HepG2 (cell line): ENCODE measurements around the gene AIP. TPM values are rescaled to one million over a fixed set of nuclear protein-coding genes. Genes with fewer than 3 reads are reported as not detected.

Experiments used
- CHD2 ChIP-seq: IDR thresholded peaks from 2 replicates; pipeline ENCODE4 v1.6.1; 2011; ENCODE audit warnings: low read depth, low read length, improper control_type of control experiment
- HMG20A ChIP-seq: IDR thresholded peaks from 2 replicates; pipeline ENCODE4 v1.6.1; 2016; ENCODE audit warnings: borderline replicate concordance
- HOXA5 ChIP-seq: sonication (generic); formaldehyde crosslinking; IDR thresholded peaks from 2 replicates; pipeline ENCODE4 v1.4.0; 2020; ENCODE audit warnings: missing genetic modification reagents
- IKZF4 ChIP-seq: sonication (generic); formaldehyde crosslinking; IDR thresholded peaks from 2 replicates; pipeline ENCODE4 v1.5.1; 2020; ENCODE audit warnings: borderline replicate concordance, mild to moderate bottlenecking, low read depth, missing genetic modification reagents; ENCODE audit errors: not compliant biosample characterization
- MAFG ChIP-seq: sonication (generic); formaldehyde crosslinking; IDR thresholded peaks from 2 replicates; pipeline ENCODE4 v1.5.1; 2020; ENCODE audit warnings: mild to moderate bottlenecking, missing genetic modification reagents
- MTF2 ChIP-seq: sonication (generic); formaldehyde crosslinking; IDR thresholded peaks from 2 replicates; pipeline ENCODE4 v1.5.0; 2020; ENCODE audit warnings: missing genetic modification reagents, borderline replicate concordance
- RELA ChIP-seq: sonication (generic); formaldehyde crosslinking; IDR thresholded peaks from 2 replicates; pipeline ENCODE4 v1.4.0; 2020; ENCODE audit warnings: missing genetic modification reagents
- TGIF2 ChIP-seq: IDR thresholded peaks from 2 replicates; pipeline ENCODE4 v1.6.1; 2016; ENCODE audit warnings: control low read depth, missing compliant biosample characterization
- ZNF160 ChIP-seq: sonication (generic); formaldehyde crosslinking; IDR thresholded peaks from 2 replicates; pipeline ENCODE4 v1.8.0; 2022; ENCODE audit warnings: mild to moderate bottlenecking, inconsistent platforms, missing genetic modification reagents
- ZNF225 ChIP-seq: sonication (generic); formaldehyde crosslinking; IDR thresholded peaks from 2 replicates; pipeline ENCODE4 v1.4.0; 2020; ENCODE audit warnings: mild to moderate bottlenecking, missing genetic modification reagents
- ZNF3 ChIP-seq: IDR thresholded peaks from 2 replicates; pipeline ENCODE4 v1.7.0; 2017; ENCODE audit warnings: inconsistent platforms
- ZNF354B ChIP-seq: sonication (generic); formaldehyde crosslinking; IDR thresholded peaks from 2 replicates; pipeline ENCODE4 v1.8.0; 2022; ENCODE audit warnings: mild to moderate bottlenecking, missing genetic modification reagents
- ZNF558 ChIP-seq: sonication (generic); formaldehyde crosslinking; IDR thresholded peaks from 2 replicates; pipeline ENCODE4 v1.9.0; 2022; ENCODE audit warnings: mild to moderate bottlenecking, missing genetic modification reagents, borderline replicate concordance
- ZNF891 ChIP-seq: sonication (generic); formaldehyde crosslinking; IDR thresholded peaks from 2 replicates; pipeline ENCODE4 v1.5.0; 2020; ENCODE audit warnings: mild to moderate bottlenecking, missing genetic modification reagents
- ZSCAN25 ChIP-seq: sonication (generic); formaldehyde crosslinking; IDR thresholded peaks from 2 replicates; pipeline ENCODE4 v1.8.0; 2022; ENCODE audit warnings: mild to moderate bottlenecking, missing genetic modification reagents
- ZSCAN30 ChIP-seq: sonication (generic); formaldehyde crosslinking; IDR thresholded peaks from 2 replicates; pipeline ENCODE4 v1.5.0; 2020; ENCODE audit warnings: mild to moderate bottlenecking, missing genetic modification reagents
- polyA plus RNA-seq, 8 experiments: library from polyadenylated mRNA; depleted of rRNA in 3 of 8; stranded (reverse) in 7 of 8; unstranded in 1 of 8; fragments of >200 nt; fragmentation: Illumina TruSeq in 4 of 8; extraction: Trizol in 4 of 8; gene quantifications; 2 replicates each; pipeline versions ENCODE4 v1.2.1 to v1.2.3, GENCODE V29; 2011 to 2016; ENCODE audit warnings: low read depth in 4 of 8, missing spikeins in 1 of 8, mixed read lengths in 1 of 8; ENCODE audit not compliant: insufficient read depth in 1 of 8
- total RNA-seq, 5 experiments: library from RNA; depleted of rRNA; stranded (reverse); fragments of >200 nt; fragmentation: Illumina TruSeq; extraction: Trizol; gene quantifications; 2 replicates each; pipeline ENCODE4 v1.2.3, GENCODE V29; 2016; ENCODE audit warnings: low read depth in 1 of 5
- TF ChIP-seq, protein P1 (sequence below): IDR thresholded peaks from 2 replicates; pipeline ENCODE4 v1.6.1; 2012; ENCODE audit warnings: inconsistent platforms
- TF ChIP-seq, protein P2 (sequence below): sonication (generic); formaldehyde crosslinking; IDR thresholded peaks from 2 replicates; pipeline ENCODE4 v1.8.1; 2022; ENCODE audit warnings: low read depth, mild to moderate bottlenecking, missing genetic modification reagents
- TF ChIP-seq, protein P3 (sequence below): sonication (generic); formaldehyde crosslinking; IDR thresholded peaks from 2 replicates; pipeline ENCODE4 v1.8.0; 2022; ENCODE audit warnings: mild to moderate bottlenecking, missing genetic modification reagents
- TF ChIP-seq, protein P4 (sequence below): sonication (generic); formaldehyde crosslinking; IDR thresholded peaks from 2 replicates; pipeline ENCODE4 v1.4.0; 2020; ENCODE audit warnings: missing genetic modification reagents
- TF ChIP-seq, protein P5 (sequence below): sonication (generic); formaldehyde crosslinking; IDR thresholded peaks from 2 replicates; pipeline ENCODE4 v1.4.0; 2020; ENCODE audit warnings: missing genetic modification reagents
- TF ChIP-seq, protein P6 (sequence below): sonication (generic); formaldehyde crosslinking; IDR thresholded peaks from 2 replicates; pipeline ENCODE4 v1.9.0; 2022; ENCODE audit warnings: low read depth, missing genetic modification reagents

AIP gene
- total and polyA plus RNA-seq, 2 of the 13 experiments (the other 11 are each of a cell fraction or from before 2014, with no cell fraction given), result 51.8 to 110 TPM

DNA sequence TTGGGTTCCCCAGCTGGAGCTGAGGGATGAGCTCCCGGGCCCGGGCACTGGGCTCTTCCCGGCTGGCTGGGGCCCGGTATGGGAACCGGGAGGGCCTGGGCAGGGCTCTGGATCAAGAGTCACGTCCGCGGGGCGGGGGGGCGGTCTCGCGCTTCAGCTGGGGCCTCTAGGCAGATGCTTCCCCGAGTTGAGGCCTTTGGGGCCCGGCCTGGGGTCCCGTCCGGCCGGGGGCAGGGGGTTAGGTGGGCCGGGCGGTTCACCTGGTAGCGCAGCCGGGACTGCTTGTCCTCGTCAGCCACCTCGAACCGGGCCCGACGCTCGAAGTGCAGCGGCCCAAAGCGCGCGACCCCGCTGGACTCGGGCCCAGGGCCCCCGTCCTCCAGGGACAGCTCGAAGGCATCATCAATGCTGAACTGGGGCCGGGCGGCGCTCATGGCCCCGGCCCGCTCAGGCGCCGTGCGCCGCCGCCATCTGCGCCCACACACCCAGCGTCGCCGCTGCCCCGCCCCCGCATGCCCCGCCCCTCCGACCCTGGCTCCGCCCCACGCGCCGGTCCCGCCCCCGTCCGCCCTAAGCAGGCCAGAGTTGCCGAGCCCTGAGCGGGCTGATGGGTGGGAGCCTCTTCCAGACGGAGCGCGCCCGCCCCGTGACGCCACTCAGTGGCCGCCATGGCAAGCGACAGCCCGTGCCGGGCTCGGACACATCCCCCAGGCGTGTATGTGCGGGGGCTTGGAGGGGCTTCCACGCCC, 13.9 kb upstream of the AIP start, which contains the start of gene TMEM134 (continued):
- TF ChIP-seq CHD2, result 0 out of 2 replicates have a peak, but pooled peaks have one; percentile 26
- no peak for TF ChIP-seq ZNF3
- TF ChIP-seq ZNF891 (CRISPR knock-in tag), result no peak
- no peak for TF ChIP-seq ZNF354B
- TF ChIP-seq, protein P1, sequence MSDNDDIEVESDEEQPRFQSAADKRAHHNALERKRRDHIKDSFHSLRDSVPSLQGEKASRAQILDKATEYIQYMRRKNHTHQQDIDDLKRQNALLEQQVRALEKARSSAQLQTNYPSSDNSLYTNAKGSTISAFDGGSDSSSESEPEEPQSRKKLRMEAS, result peak; percentile 58; the same call in 1 of the 2 replicates
- TF ChIP-seq, protein P2, sequence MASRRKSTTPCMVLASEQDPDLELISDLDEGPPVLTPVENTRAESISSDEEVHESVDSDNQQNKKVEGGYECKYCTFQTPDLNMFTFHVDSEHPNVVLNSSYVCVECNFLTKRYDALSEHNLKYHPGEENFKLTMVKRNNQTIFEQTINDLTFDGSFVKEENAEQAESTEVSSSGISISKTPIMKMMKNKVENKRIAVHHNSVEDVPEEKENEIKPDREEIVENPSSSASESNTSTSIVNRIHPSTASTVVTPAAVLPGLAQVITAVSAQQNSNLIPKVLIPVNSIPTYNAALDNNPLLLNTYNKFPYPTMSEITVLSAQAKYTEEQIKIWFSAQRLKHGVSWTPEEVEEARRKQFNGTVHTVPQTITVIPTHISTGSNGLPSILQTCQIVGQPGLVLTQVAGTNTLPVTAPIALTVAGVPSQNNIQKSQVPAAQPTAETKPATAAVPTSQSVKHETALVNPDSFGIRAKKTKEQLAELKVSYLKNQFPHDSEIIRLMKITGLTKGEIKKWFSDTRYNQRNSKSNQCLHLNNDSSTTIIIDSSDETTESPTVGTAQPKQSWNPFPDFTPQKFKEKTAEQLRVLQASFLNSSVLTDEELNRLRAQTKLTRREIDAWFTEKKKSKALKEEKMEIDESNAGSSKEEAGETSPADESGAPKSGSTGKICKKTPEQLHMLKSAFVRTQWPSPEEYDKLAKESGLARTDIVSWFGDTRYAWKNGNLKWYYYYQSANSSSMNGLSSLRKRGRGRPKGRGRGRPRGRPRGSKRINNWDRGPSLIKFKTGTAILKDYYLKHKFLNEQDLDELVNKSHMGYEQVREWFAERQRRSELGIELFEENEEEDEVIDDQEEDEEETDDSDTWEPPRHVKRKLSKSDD (CRISPR knock-in tag), result peak; percentile 88; the same call in 1 of the 2 replicates
- TF ChIP-seq HMG20A (CRISPR knock-in tag), result no peak
- no peak for TF ChIP-seq RELA (CRISPR knock-in tag)
- no peak for TF ChIP-seq ZNF225 (CRISPR knock-in tag)
- TF ChIP-seq MAFG, result no peak
- TF ChIP-seq, protein P3, sequence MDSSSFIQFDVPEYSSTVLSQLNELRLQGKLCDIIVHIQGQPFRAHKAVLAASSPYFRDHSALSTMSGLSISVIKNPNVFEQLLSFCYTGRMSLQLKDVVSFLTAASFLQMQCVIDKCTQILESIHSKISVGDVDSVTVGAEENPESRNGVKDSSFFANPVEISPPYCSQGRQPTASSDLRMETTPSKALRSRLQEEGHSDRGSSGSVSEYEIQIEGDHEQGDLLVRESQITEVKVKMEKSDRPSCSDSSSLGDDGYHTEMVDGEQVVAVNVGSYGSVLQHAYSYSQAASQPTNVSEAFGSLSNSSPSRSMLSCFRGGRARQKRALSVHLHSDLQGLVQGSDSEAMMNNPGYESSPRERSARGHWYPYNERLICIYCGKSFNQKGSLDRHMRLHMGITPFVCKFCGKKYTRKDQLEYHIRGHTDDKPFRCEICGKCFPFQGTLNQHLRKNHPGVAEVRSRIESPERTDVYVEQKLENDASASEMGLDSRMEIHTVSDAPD (CRISPR knock-in tag), result no peak
- TF ChIP-seq, protein P4, sequence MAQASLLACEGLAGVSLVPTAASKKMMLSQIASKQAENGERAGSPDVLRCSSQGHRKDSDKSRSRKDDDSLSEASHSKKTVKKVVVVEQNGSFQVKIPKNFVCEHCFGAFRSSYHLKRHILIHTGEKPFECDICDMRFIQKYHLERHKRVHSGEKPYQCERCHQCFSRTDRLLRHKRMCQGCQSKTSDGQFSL (CRISPR knock-in tag), result no peak
- TF ChIP-seq, protein P5, sequence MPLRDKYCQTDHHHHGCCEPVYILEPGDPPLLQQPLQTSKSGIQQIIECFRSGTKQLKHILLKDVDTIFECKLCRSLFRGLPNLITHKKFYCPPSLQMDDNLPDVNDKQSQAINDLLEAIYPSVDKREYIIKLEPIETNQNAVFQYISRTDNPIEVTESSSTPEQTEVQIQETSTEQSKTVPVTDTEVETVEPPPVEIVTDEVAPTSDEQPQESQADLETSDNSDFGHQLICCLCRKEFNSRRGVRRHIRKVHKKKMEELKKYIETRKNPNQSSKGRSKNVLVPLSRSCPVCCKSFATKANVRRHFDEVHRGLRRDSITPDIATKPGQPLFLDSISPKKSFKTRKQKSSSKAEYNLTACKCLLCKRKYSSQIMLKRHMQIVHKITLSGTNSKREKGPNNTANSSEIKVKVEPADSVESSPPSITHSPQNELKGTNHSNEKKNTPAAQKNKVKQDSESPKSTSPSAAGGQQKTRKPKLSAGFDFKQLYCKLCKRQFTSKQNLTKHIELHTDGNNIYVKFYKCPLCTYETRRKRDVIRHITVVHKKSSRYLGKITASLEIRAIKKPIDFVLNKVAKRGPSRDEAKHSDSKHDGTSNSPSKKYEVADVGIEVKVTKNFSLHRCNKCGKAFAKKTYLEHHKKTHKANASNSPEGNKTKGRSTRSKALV (CRISPR knock-in tag), result no peak
- no peak for TF ChIP-seq ZNF160 (CRISPR knock-in tag)
- no peak for TF ChIP-seq IKZF4 (CRISPR knock-in tag)
- TF ChIP-seq, protein P6, sequence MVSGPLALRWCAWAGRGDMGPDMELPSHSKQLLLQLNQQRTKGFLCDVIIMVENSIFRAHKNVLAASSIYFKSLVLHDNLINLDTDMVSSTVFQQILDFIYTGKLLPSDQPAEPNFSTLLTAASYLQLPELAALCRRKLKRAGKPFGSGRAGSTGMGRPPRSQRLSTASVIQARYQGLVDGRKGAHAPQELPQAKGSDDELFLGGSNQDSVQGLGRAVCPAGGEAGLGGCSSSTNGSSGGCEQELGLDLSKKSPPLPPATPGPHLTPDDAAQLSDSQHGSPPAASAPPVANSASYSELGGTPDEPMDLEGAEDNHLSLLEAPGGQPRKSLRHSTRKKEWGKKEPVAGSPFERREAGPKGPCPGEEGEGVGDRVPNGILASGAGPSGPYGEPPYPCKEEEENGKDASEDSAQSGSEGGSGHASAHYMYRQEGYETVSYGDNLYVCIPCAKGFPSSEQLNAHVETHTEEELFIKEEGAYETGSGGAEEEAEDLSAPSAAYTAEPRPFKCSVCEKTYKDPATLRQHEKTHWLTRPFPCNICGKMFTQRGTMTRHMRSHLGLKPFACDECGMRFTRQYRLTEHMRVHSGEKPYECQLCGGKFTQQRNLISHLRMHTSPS, result no peak
- no peak for TF ChIP-seq MTF2 (CRISPR knock-in tag)
- TF ChIP-seq ZSCAN30, result no peak
- no peak for TF ChIP-seq HOXA5
- TF ChIP-seq TGIF2 (CRISPR knock-in tag), result 0 out of 2 replicates have a peak, but pooled peaks have one; percentile 14
- no peak for TF ChIP-seq ZNF558 (CRISPR knock-in tag)
- TF ChIP-seq ZSCAN25, result 0 out of 2 replicates have a peak, but pooled peaks have one; percentile 31
